GM12878 (cell line): ENCODE results near the gene TPRKB. TPM values are rescaled to one million over a fixed set of nuclear protein-coding genes. Genes with fewer than 3 reads are reported as not detected.

Experiments
- ATAC-seq: fragments of 200-7000 bp; cut with Tn5 transposase; 3 replicates; pipeline ENCODE4 v1.9.1; 2020; ENCODE audit warnings: mild to moderate bottlenecking, moderate library complexity
- BruUV-seq: library from RNA; stranded (reverse); fragments of 400-500 nt; replicated peaks from 2 replicates; lab custom pipeline; 2021; lab: Mats Ljungman, UMichigan
- CTCF ChIA-PET: fragments of 300-600 bp; sonication (Branson Sonifier 250); formaldehyde crosslinking; extraction: SDS; loops from one replicate; lab custom pipeline; 2021; ENCODE audit warnings: inconsistent platforms; lab: Yijun Ruan, JAX
- POLR2A ChIA-PET: fragments of 350-600 bp; formaldehyde crosslinking; extraction: SDS; loops from one replicate; lab custom pipeline; 2021; ENCODE audit warnings: inconsistent platforms; lab: Charles Lee
- RAD21 ChIA-PET: fragments of 300-600 bp; sonication (Branson Sonifier 250); formaldehyde crosslinking; loops from one replicate; lab custom pipeline; 2023; ENCODE audit warnings: antibody characterized with exemption; ENCODE audit not compliant: unreplicated experiment; lab: Charles Lee
- SMC1A ChIA-PET: fragments of 300-600 bp; sonication (Branson Sonifier 250); formaldehyde crosslinking; loops from one replicate; lab custom pipeline; 2023; ENCODE audit not compliant: unreplicated experiment, uncharacterized antibody; lab: Charles Lee
- DNase-seq: peaks from one replicate; pipeline ENCODE4 v3.0.0-alpha.2; 2011; ENCODE audit warnings: low read depth, low spot score
- FAIRE-seq: peaks from 3 replicates; lab custom pipeline; 2011; peaks lifted over from hg19 to GRCh38; lab: Jason Lieb, UNC
- H2AFZ ChIP-seq: 2 replicates; pipeline ENCODE4 v1.6.0; 2011; ENCODE audit warnings: low read depth, low read length, control low read depth; ENCODE audit not compliant: control insufficient read depth
- H3K27ac ChIP-seq: 2 replicates; pipeline ENCODE4 v1.5.1; 2011; ENCODE audit warnings: control low read depth; ENCODE audit not compliant: control insufficient read depth, insufficient read depth
- H3K27me3 ChIP-seq, 2 experiments: replicated peaks in 1 of 2; 2 replicates each; pipeline versions ENCODE4 v1.6.0 to v1.6.1; 2011; ENCODE audit warnings: low read length in 1 of 2; ENCODE audit not compliant: control insufficient read depth in 2 of 2, insufficient read depth in 2 of 2
- H3K36me3 ChIP-seq, 2 experiments: 2 replicates each; pipeline ENCODE4 v1.5.1; 2011; ENCODE audit warnings: low read length in 1 of 2; ENCODE audit not compliant: control insufficient read depth in 2 of 2, insufficient read depth in 2 of 2
- H3K4me1 ChIP-seq: 2 replicates; pipeline ENCODE4 v1.6.1; 2011; ENCODE audit warnings: mild to moderate bottlenecking, low read length, moderate library complexity, mixed read lengths; ENCODE audit not compliant: control insufficient read depth, insufficient read depth
- H3K4me2 ChIP-seq: 2 replicates; pipeline ENCODE4 v1.6.0; 2011; ENCODE audit warnings: control low read depth; ENCODE audit not compliant: control insufficient read depth, insufficient read depth
- H3K4me3 ChIP-seq: fragments of 200-600 bp; sonication (generic); 2 replicates; pipeline ENCODE4 v1.5.1; 2016
- H3K79me2 ChIP-seq: 2 replicates; pipeline ENCODE4 v1.6.0; 2011; ENCODE audit warnings: low read length; ENCODE audit not compliant: control insufficient read depth, insufficient read depth
- H3K9ac ChIP-seq: 2 replicates; pipeline ENCODE4 v1.8.0; 2011; ENCODE audit warnings: low read length, control low read depth, mixed read lengths; ENCODE audit not compliant: control insufficient read depth, insufficient read depth
- H3K9me3 ChIP-seq: replicated peaks from 3 replicates; pipeline ENCODE4 v1.5.1; 2011; ENCODE audit warnings: mild to moderate bottlenecking, low read length; ENCODE audit not compliant: control insufficient read depth, insufficient read depth
- H4K20me1 ChIP-seq: 2 replicates; pipeline ENCODE4 v1.6.0; 2011; ENCODE audit not compliant: control insufficient read depth, insufficient read depth
- EP300 ChIP-seq, 2 experiments: fragments of 150-350 bp in 1 of 2; IDR thresholded peaks; 2 replicates each; pipeline ENCODE4 v1.6.1; 2011 to 2012; ENCODE audit warnings: low read depth in 2 of 2, low read length in 2 of 2, borderline replicate concordance in 1 of 2, improper control_type of control experiment in 1 of 2, inconsistent platforms in 1 of 2; ENCODE audit not compliant: control insufficient read depth in 1 of 2
- GABPA ChIP-seq: IDR thresholded peaks from 2 replicates; pipeline ENCODE4 v1.6.1; 2014; ENCODE audit warnings: antibody characterized with exemption, low read depth, mild to moderate bottlenecking, inconsistent platforms
- MYB ChIP-seq: fragments of 150-350 bp; IDR thresholded peaks from 2 replicates; pipeline ENCODE4 v1.6.1; 2014; ENCODE audit warnings: mild to moderate bottlenecking, low read depth, low read length, borderline replicate concordance
- NR2F1 ChIP-seq: fragments of 450-650 bp; conservative IDR thresholded peaks from 2 replicates; pipeline ENCODE4 v1.6.1; 2017; ENCODE audit warnings: mild to moderate bottlenecking
- RB1 ChIP-seq: fragments of 450-650 bp; formaldehyde crosslinking; IDR thresholded peaks from 2 replicates; pipeline ENCODE4 v1.6.1; 2017; ENCODE audit warnings: mild to moderate bottlenecking, borderline replicate concordance
- SMARCA5 ChIP-seq: fragments of 450-650 bp; IDR thresholded peaks from 2 replicates; pipeline ENCODE4 v1.6.1; 2017; ENCODE audit warnings: mild to moderate bottlenecking
- YY1 ChIP-seq: IDR thresholded peaks from 2 replicates; pipeline ENCODE4 v1.6.1; 2011; ENCODE audit warnings: low read depth, mild to moderate bottlenecking, low read length
- ZZZ3 ChIP-seq: IDR thresholded peaks from 2 replicates; pipeline ENCODE4 v1.6.1; 2011; ENCODE audit warnings: low read depth; ENCODE audit not compliant: control insufficient read depth, insufficient read length
- WGBS: methylation state at CpG from one replicate; pipeline ENCODE4 v1.1.6; 2016; ENCODE audit warnings: low lambda C conversion rate; ENCODE audit not compliant: insufficient replicate concordance, insufficient coverage; ENCODE audit errors: missing lambda C conversion rate; 5-methylcytosine and 5-hydroxymethylcytosine counted together
- in situ Hi-C: fragments of 300-500 bp; cut with MboI; formaldehyde crosslinking; loops from 9 replicates; pipeline ENCODE4 v1.14.3; 2018; ENCODE audit warnings: mixed read lengths
- intact Hi-C: fragments of 100-400 bp; cut with micrococcal nuclease; formaldehyde crosslinking; loops from one replicate; pipeline ENCODE4 v1.14.2; 2022; ENCODE audit not compliant: unreplicated experiment
- polyA plus RNA-seq, 11 experiments: library from polyadenylated mRNA; depleted of rRNA in 4 of 11; unstranded in 6 of 11; stranded (reverse) in 5 of 11; fragments of >200 nt; fragmentation: Nextera tagmentation in 4 of 11; fragmentation: Illumina TruSeq in 1 of 11; extraction: Ambion mirVana in 4 of 11; extraction: Trizol in 1 of 11; gene quantifications; 1 replicate in 1 of 11; 2 replicates in 10 of 11; pipeline versions ENCODE4 v1.2.1 to v1.2.3, GENCODE V29; 2011 to 2016; ENCODE audit warnings: inconsistent platforms in 2 of 11, missing spikeins in 2 of 11, low read depth in 1 of 11
- total RNA-seq, 4 experiments: library from RNA; depleted of rRNA in 3 of 4; stranded (reverse); fragments of >200 nt in 3 of 4; fragmentation: Illumina TruSeq in 1 of 4; extraction: Trizol in 1 of 4; gene quantifications; 2 replicates each; pipeline versions ENCODE4 v1.2.1 to v1.2.3, GENCODE V29; 2013 to 2021
- TF ChIP-seq, protein P1 (sequence below): fragments of 450-650 bp; IDR thresholded peaks from 2 replicates; pipeline ENCODE4 v1.6.1; 2017; ENCODE audit warnings: mild to moderate bottlenecking
- TF ChIP-seq, protein P2 (sequence below): fragments of 450-650 bp; formaldehyde crosslinking; IDR thresholded peaks from 2 replicates; pipeline ENCODE4 v1.4.0; 2022; ENCODE audit warnings: mild to moderate bottlenecking, moderate library complexity

Gene TPRKB
- total and polyA plus RNA-seq, 10 of the 15 experiments (the other 5 are each of a cell fraction or from before 2014, with no cell fraction given): 28.1 to 129 (median 67.2) TPM

DNA sequence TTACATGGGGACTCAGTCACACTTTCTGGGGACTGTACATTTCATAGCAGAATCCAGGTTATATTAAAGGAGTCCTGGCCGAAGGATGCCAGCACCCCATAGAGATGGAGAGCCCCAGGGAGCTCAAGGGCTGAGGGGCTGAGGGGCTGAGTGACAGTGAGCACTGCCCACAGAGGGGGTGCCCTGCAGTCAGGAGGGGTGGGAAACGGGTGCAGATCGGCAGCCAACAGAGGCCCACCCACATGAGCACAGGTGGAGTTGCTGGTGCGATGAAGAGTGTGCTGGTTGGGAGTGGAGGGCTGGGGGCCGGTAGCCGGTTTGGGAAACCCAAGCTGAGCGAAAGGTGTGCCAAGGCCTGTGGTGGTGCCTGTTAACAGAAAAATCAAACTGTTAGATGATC, 32.1 kb downstream of the TPRKB start:
- Histone ChIP-seq H3K79me2 (no peaks in the 10 kb centered on the region), H3K4me1 (no peaks in the 10 kb centered on the region), H3K27me3 (no peaks in the 10 kb centered on the region; a peak in 1 of 4 replicates), H3K4me2 (no peak overlapping the region), H3K9me3 (no peaks in the 10 kb centered on the region), H3K36me3 (no peaks in the 10 kb centered on the region), H3K9ac (no peak overlapping the region), H2AFZ (no peak overlapping the region), H3K27ac (no peak overlapping the region), H3K4me3 (no peak overlapping the region), H4K20me1 (no peaks in the 10 kb centered on the region)
- POLR2A ChIA-PET: no interaction called here
- WGBS: 53% methylated on average over 7 of the region's 7 CpGs
- intact Hi-C loops: no loop called here
- FAIRE-seq (no peak), ATAC-seq (no peak), DNase-seq (no peak)
- BruUV-seq: no TSS peak
- CTCF ChIA-PET: no interaction called here
- RAD21 ChIA-PET: no interaction called here
- in situ Hi-C loops: no loop called here
- TF ChIP-seq SMARCA5: no peak
- TF ChIP-seq NR2F1: no peak
- TF ChIP-seq RB1: no peak
- TF ChIP-seq ZZZ3: no peak
- no peak for TF ChIP-seq EP300 (IDR thresholded peaks at IDR 0.05; ENCODE audit: borderline replicate concordance in 1 of 2, control insufficient read depth in 1 of 2, low read depth in 2 of 2, low read length in 2 of 2)
- no peak for TF ChIP-seq YY1
- TF ChIP-seq, protein P1, sequence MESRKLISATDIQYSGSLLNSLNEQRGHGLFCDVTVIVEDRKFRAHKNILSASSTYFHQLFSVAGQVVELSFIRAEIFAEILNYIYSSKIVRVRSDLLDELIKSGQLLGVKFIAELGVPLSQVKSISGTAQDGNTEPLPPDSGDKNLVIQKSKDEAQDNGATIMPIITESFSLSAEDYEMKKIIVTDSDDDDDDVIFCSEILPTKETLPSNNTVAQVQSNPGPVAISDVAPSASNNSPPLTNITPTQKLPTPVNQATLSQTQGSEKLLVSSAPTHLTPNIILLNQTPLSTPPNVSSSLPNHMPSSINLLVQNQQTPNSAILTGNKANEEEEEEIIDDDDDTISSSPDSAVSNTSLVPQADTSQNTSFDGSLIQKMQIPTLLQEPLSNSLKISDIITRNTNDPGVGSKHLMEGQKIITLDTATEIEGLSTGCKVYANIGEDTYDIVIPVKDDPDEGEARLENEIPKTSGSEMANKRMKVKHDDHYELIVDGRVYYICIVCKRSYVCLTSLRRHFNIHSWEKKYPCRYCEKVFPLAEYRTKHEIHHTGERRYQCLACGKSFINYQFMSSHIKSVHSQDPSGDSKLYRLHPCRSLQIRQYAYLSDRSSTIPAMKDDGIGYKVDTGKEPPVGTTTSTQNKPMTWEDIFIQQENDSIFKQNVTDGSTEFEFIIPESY: no peak
- TF ChIP-seq MYB: no peak
- TF ChIP-seq GABPA: no peak
- TF ChIP-seq, protein P2, sequence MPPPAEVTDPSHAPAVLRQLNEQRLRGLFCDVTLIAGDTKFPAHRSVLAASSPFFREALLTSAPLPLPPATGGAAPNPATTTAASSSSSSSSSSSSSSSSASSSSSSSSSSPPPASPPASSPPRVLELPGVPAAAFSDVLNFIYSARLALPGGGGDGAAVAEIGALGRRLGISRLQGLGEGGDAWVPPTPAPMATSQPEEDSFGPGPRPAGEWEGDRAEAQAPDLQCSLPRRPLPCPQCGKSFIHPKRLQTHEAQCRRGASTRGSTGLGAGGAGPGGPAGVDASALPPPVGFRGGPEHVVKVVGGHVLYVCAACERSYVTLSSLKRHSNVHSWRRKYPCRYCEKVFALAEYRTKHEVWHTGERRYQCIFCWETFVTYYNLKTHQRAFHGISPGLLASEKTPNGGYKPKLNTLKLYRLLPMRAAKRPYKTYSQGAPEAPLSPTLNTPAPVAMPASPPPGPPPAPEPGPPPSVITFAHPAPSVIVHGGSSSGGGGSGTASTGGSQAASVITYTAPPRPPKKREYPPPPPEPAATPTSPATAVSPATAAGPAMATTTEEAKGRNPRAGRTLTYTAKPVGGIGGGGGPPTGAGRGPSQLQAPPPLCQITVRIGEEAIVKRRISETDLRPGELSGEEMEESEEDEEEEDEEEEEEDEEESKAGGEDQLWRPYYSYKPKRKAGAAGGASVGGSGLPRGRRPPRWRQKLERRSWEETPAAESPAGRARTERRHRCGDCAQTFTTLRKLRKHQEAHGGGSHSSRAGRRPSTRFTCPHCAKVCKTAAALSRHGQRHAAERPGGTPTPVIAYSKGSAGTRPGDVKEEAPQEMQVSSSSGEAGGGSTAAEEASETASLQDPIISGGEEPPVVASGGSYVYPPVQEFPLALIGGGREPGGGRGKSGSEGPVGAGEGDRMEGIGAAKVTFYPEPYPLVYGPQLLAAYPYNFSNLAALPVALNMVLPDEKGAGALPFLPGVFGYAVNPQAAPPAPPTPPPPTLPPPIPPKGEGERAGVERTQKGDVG (CRISPR knock-in tag): no peak
- SMC1A ChIA-PET: no interaction called here
